Muscle layer of colon (tissue), 2 donors: ENCODE measurements around the gene AQP7.
"Not testable (repeated sequence)": the region's sequence is repeated elsewhere in the genome, so short reads cannot be mapped to it uniquely, and the experiment has no call there.

Source experiments
- H3K27ac ChIP-seq: one replicate; pipeline ENCODE4 v1.7.0; 2013; ENCODE audit warnings: low read depth, mild to moderate bottlenecking, low read length, moderate library complexity
- H3K27me3 ChIP-seq, 2 donors: one replicate each; pipeline ENCODE4 v1.7.0; 2013; ENCODE audit warnings: low read length in 2 of 2, mild to moderate bottlenecking in 2 of 2; ENCODE audit not compliant: insufficient read depth in 2 of 2, control insufficient read depth in 1 of 2
- H3K36me3 ChIP-seq: one replicate; pipeline ENCODE4 v1.7.0; 2013; ENCODE audit warnings: mild to moderate bottlenecking, low read length; ENCODE audit not compliant: insufficient read depth
- H3K4me1 ChIP-seq: one replicate; pipeline ENCODE4 v1.7.0; 2013; ENCODE audit warnings: mild to moderate bottlenecking, low read length; ENCODE audit not compliant: insufficient read depth
- H3K4me3 ChIP-seq, 2 donors: one replicate each; pipeline ENCODE4 v1.7.0; 2013; ENCODE audit warnings: low read length in 2 of 2, low read depth in 1 of 2, mild to moderate bottlenecking in 1 of 2, moderate library complexity in 1 of 2
- H3K9ac ChIP-seq: one replicate; pipeline ENCODE4 v1.7.0; 2013; ENCODE audit warnings: low read length
- H3K9me3 ChIP-seq: one replicate; pipeline ENCODE4 v1.7.0; 2013; ENCODE audit warnings: mild to moderate bottlenecking, low read length
- donor health status: abdominal sarcoma.
- donor health status: Adenocarcinoma of cecum.

Gene AQP7

DNA sequence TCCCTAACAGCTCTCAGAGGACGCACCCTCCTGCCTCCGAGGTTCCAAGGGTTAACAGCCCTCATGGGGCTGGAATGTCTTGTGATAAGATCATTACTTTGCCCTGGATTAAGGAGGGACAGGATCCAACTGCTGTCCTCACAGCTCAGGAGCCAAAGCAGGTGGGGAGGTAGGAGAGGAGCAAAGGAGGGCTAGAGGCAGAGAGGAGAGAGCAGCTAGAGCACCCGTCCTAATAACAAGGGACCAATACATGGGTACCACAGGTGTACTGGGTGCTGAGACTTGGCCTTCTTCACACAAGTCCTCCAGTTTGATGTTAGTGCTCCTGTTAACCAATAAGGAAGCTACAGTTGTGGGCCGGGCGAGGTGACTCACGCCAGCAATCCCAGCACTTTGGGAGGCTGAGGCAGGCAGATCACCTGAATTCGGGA is 9.8 kb downstream of the AQP7 start:
- not testable (repeated sequence) for H3K27ac ChIP-seq, H3K9me3 ChIP-seq, H3K9ac ChIP-seq

DNA sequence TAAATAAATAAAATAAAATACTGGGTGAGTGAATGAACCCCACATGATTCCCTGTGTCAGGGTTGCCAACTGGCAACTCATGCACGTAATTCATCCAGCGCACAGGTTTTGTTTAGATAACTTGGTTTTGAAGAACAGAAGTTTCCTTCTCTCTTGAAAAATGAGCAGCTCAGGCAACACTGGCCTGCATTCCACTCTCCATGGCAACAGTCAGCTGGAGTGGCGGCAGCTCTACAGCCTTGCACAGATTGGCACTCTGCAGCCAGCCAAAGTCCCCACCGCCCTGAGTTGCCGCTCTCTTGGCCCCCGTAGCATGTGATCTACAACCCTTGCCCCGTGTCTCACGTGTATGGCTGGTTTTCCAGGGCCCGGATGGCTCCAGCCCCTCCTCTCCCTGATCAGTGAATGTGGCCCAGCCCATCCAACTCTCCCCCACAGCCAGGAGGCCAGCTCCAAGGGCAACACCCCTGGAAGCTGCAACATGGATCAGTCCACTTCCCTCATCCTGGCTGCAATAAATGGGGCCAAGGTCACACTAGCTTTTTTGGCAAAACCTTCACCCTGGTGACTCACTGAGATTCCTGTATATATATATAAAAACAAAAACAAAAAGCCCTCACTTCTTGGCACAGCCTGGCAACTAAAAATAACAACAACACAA is 11.1 kb downstream of the AQP7 start:
- not testable (repeated sequence) for H3K27ac ChIP-seq, H3K27me3 ChIP-seq, H3K36me3 ChIP-seq, H3K9ac ChIP-seq, H3K9me3 ChIP-seq, H3K4me3 ChIP-seq
- H3K4me1 ChIP-seq, result peaks cover 10% of the 10 kb centered on the region

More for the DNA sequence above, 9.8 kb downstream of the AQP7 start:
- H3K27me3 ChIP-seq, H3K4me3 ChIP-seq, H3K36me3 ChIP-seq: not testable (repeated sequence)
- H3K4me1 ChIP-seq, result peaks cover 10% of the 10 kb centered on the region

DNA sequence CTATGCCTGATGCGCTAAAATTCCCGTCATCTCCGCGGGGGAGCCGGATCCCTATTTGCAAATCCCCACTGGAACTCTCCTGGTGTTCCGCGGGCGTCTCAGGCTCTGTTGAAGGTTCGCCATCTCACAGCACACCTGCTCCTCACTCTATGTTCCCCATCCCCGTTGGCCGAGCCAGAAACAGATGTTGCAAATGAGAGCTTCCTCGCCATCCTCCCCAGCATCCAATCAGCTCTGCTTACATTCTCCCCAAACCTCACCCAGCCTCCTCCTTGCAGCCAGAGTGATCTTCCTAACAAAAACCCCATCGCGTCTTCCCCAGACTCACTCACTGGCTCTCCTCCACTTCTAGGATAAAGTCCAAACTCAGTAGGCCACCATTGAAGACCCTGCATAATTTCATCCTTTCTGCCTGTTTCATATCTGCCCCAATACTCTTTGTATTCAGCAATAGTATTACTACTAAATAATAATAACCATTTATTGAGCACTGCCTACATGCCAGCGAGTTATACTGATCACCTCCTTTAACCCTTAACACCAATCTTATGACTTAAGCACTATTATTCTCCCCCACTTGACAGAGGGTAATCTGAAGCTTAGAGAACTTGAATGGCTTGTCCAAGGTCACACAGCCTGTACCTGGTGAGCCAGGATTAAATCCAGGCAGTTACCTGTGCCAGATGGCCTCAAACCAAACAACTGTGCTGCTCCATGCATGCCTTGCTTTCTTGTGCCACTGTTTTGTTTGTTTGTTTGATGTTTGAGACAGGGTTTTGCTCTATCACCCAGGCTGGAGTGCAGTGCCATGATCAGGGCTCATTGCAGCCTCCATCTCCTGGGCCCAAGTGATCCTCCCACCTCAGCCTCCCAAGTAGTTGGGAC is 14.0 kb downstream of the AQP7 start:
- no peaks in the 10 kb centered on the region for H3K9me3 ChIP-seq
- no peak overlapping the region for H3K27ac ChIP-seq
- H3K9ac ChIP-seq, result no peak overlapping the region
- no peaks in the 10 kb centered on the region for H3K27me3 ChIP-seq
- peaks cover 10% of the 10 kb centered on the region for H3K4me1 ChIP-seq
- H3K4me3 ChIP-seq, result no peak overlapping the region
- no peaks in the 10 kb centered on the region for H3K36me3 ChIP-seq

DNA sequence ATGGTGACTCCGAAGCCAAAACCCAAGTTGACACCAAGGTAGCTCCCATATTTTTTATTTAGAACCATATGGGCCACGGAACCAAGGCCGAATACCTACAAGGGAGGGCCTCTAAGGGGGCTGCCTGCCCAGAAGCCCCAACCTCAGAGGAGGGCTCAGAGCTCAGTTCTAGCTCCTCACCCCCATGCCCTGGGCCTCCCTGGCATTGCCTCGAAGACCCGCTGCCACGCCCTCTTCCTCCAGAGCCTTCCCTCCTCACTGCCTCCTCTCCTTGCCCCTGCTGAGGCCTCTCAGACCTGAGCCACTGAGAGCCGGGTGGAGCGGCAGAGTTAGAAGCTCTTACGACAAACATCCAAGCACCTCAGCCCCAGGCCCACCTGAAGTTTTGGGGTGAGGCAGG is 15.4 kb downstream of the AQP7 start:
- not testable (repeated sequence) for H3K9me3 ChIP-seq, H3K27me3 ChIP-seq, H3K27ac ChIP-seq, H3K36me3 ChIP-seq, H3K4me1 ChIP-seq, H3K4me3 ChIP-seq, H3K9ac ChIP-seq

DNA sequence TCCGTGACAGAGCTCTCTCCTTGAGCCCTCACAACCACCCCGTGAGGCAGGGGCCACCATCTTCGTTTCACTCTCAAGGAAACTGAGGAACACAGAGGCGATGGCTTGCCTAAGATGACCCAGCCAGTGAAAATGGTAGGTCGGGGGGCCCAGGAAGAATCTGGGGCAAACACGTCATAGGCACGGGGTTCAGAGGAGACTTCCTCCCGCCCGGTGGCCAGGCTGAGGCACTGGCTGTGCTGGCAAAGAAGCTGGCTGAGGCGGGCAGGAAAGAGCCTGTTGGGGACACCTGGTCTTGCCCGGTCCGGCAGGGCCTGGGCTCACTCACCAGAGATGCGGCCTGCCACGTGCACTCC is 15.7 kb downstream of the AQP7 start:
- H3K27me3 ChIP-seq, H3K4me1 ChIP-seq, H3K27ac ChIP-seq, H3K9ac ChIP-seq, H3K36me3 ChIP-seq, H3K9me3 ChIP-seq, H3K4me3 ChIP-seq: not testable (repeated sequence)

DNA sequence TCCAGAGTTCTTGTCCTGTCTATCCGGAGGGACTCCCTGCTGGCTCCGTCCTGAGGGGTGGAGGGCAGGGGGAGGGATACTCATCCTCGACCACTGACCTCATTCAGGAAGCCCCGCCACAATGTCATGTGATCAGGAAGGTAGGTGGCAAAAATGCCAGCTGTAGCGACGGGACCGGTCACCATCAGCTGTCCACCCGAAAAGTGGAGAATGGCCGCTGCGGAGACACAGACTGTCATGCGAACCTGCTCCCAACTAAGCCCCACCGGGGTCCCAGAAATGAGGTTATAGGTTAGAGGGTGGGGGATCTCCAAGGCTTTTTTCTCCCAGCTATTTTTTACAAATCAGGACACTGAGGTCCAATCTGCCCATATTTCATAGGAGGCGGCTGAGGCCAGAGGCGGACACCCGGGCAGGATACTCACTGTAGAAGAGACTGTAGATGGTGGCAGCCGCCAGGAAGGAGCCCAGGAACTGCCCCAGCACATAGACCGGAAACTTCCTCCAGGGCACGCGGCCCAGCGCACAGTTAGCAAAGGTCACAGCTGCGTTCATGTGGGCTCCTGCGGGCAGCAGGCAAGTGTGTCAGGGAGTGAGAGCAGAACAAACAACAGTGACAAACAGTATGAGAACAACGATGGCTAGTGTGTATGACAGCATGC is 16.3 kb downstream of the AQP7 start:
- H3K27me3 ChIP-seq, H3K9me3 ChIP-seq, H3K36me3 ChIP-seq, H3K4me1 ChIP-seq, H3K27ac ChIP-seq, H3K4me3 ChIP-seq, H3K9ac ChIP-seq: not testable (repeated sequence)

DNA sequence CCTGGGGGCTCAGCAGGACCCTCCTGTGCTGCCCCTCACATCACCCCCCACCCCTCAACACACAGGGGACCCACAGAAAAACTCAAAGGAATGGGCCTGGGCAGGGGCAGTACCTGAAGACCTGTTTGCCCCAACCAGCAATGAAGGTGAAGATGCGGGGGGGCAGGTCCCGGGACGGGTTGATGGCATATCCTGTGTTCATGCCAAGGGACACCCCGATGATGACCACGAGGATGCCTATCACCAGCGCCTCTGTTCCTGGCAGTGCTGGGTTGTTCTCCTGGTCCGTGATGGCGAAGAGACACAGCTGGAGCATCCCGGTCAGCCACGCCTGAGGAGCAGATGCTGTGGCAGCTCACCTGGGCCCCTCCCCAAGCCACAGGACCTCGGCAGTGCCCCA is 16.8 kb downstream of the AQP7 start:
- H3K36me3 ChIP-seq, H3K9me3 ChIP-seq, H3K9ac ChIP-seq, H3K4me3 ChIP-seq, H3K27me3 ChIP-seq, H3K4me1 ChIP-seq, H3K27ac ChIP-seq: not testable (repeated sequence)

DNA sequence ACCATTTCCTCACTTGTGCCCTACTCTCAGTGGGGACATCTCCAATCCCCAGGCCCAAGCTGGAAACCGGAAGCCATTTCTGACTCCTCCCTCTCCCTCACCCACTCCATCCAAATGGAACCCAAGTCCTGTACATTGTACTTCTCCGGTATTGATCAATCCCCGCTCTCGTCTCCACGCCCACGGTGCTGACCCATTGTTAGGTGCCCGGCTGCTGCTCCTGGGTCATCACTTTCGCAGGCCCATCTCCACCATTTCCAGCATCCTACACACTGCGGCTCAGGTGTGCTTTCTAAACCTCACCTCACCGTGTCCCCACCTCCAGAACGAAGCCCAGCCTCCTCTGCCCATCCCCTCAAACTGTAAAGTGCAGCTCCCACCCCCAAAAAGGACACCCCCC is 19.0 kb downstream of the AQP7 start:
- H3K27me3 ChIP-seq, H3K4me3 ChIP-seq, H3K4me1 ChIP-seq, H3K36me3 ChIP-seq, H3K27ac ChIP-seq, H3K9me3 ChIP-seq, H3K9ac ChIP-seq: not testable (repeated sequence)

DNA sequence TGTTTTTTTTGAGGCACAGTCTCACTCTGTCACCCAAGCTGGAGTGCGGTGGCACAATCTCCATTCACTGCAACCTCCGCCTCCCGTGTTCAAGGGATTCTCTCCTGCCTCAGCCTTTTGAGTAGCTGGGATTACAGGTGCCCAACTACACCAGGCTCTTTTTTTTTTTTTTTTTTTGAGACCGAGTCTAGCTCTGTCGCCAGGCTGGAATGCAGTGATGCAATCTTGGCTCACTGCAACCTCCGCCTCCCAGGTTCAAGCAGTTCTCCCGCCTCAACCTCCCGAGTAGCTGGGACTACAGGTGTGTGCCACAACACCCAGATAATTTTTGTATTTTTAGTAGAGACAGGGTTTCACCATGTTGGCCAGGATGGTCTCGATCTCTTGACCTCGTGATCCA is 20.0 kb downstream of the AQP7 start:
- not testable (repeated sequence) for H3K9me3 ChIP-seq, H3K36me3 ChIP-seq, H3K27me3 ChIP-seq, H3K4me3 ChIP-seq, H3K4me1 ChIP-seq, H3K27ac ChIP-seq, H3K9ac ChIP-seq

DNA sequence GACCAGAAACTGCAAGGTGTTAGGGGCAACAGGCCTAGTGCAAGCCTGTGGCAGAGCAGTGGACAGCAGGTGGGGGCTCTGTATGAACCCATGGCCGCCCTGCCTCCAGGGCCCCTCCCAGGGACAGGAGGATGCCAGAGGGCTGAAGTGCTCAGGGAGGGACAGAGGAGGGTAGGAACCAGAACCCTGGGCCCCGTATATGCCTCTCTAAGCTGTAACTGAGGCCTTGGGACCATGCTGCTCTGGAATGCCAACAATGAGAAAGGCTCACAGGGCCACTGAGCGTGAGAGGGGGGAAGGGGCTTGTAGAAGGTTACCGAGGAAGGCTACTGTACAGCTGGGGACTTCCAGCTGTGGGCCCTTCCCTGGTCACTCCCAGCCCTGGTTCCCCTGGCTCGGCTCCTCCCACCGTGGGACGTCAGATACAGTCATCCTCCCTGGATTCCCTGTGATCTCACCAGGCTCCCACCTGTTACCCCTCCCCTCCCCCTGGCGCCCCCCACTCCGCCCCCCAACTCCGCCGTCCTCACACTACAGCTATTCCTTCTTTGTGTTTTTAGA is 21.1 kb downstream of the AQP7 start:
- no peak overlapping the region for H3K4me3 ChIP-seq
- no peaks in the 10 kb centered on the region for H3K27me3 ChIP-seq
- no peaks in the 10 kb centered on the region for H3K9me3 ChIP-seq
- H3K9ac ChIP-seq, result no peak overlapping the region
- no peak overlapping the region for H3K27ac ChIP-seq
- no peaks in the 10 kb centered on the region for H3K4me1 ChIP-seq
- H3K36me3 ChIP-seq, result no peaks in the 10 kb centered on the region

DNA sequence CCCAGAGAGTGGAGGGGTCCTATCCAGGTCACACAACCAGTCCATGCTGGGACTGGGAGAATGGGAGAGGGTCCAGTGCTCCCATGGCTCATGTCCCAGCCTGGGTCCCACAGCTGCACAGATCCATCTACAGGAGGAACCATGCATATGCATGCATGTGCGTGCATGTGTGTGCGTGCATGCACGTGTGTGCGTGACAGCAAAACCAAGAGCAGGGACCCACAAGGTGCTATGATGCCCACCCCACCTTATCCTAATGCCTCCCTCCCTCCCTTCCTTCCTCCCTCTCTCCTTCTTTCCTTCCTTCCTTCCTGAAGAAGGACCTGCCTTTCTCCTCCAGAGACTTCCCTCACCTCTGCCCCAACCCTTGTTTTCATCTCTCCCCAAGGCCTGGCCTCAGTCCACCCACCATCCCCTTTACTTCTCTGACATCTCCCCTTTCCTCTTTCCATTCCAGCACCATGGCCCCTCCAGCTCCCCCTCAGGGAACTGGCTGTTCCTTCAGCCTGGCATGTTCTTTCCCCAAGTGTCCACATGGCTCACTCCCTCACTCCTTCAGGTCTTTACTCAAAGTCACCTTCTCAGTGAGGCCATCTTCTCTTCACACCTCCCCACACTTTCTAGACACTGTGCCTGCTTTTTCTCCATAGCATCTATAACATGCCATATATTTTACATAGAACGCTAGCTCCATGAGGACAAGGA is 21.8 kb downstream of the AQP7 start:
- Histone ChIP-seq H3K27me3 (no peaks in the 10 kb centered on the region), H3K9me3 (no peaks in the 10 kb centered on the region), H3K9ac (no peak overlapping the region), H3K4me1 (no peaks in the 10 kb centered on the region), H3K27ac (no peak overlapping the region), H3K36me3 (no peaks in the 10 kb centered on the region), H3K4me3 (no peak overlapping the region)
